Psoas muscle (tissue), 8 donors: Measurements from ENCODE around the gene PRDM15. TPM values are rescaled to one million over a fixed set of nuclear protein-coding genes. Genes with fewer than 3 reads are reported as not detected.

Source experiments
- ATAC-seq, 4 donors: fragments of 200-7000 bp; cut with Tn5 transposase; one replicate each; pipeline ENCODE4 v1.9.1; 2020; ENCODE audit warnings: moderate library complexity in 3 of 4, mild to moderate bottlenecking in 2 of 4
- DNase-seq, 2 donors: peaks; one replicate each; pipeline ENCODE4 v3.0.0-alpha.2; 2020
- H3K27ac ChIP-seq: fragments of 200-600 bp; one replicate; pipeline ENCODE4 v1.8.0; 2022
- H3K27me3 ChIP-seq, 3 donors: fragments of 200-600 bp in 1 of 3; one replicate each; pipeline versions ENCODE4 v1.6.1 to v1.8.0; 2013 to 2022; ENCODE audit warnings: low read length in 2 of 3, mild to moderate bottlenecking in 2 of 3, moderate library complexity in 1 of 3; ENCODE audit not compliant: insufficient read depth in 3 of 3
- H3K36me3 ChIP-seq, 2 donors: fragments of 200-600 bp in 1 of 2; one replicate each; pipeline versions ENCODE4 v1.6.1 to v1.8.0; 2013 to 2022; ENCODE audit warnings: low read depth in 1 of 2, mild to moderate bottlenecking in 1 of 2, moderate library complexity in 1 of 2; ENCODE audit not compliant: insufficient read depth in 1 of 2
- H3K4me1 ChIP-seq: fragments of 200-600 bp; one replicate; pipeline ENCODE4 v1.8.0; 2022
- H3K4me3 ChIP-seq: fragments of 200-600 bp; one replicate; pipeline ENCODE4 v1.8.0; 2022; ENCODE audit warnings: mild to moderate bottlenecking
- H3K9me3 ChIP-seq: fragments of 200-600 bp; one replicate; pipeline ENCODE4 v1.8.0; 2022
- WGBS, 3 donors: extraction: QIAGEN DNeasy Blood & Tissue Kit; methylation state at CpG; one replicate each; pipeline versions ENCODE4 v1.1.6 to v1.1.7; 2013; 5-methylcytosine and 5-hydroxymethylcytosine counted together
- intact Hi-C, 2 donors: fragments of 100-400 bp; cut with DNase I; formaldehyde crosslinking; loops; one replicate each; pipeline versions ENCODE4 v1.11.0 to v1.14.2; 2022
- polyA plus RNA-seq, 3 donors: library from polyadenylated mRNA; stranded (reverse); fragments of 200-250 nt; gene quantifications; one replicate each; pipeline ENCODE4 v1.2.3, GENCODE V29; 2013
- total RNA-seq, 4 donors: library from RNA; stranded (reverse); fragmentation: NEBNext Ultra II Directional in 2 of 4; extraction: Animal tissue kit (Norgen Biotek cat#: 25700) in 2 of 4; gene quantifications; one replicate each; pipeline versions ENCODE4 v1.2.1 to v1.2.4, GENCODE V29; 2021 to 2023
- TF ChIP-seq, protein P1 (sequence below): fragments of 200-600 bp; IDR thresholded peaks from one replicate; pipeline ENCODE4 v1.8.0; 2022; ENCODE audit warnings: antibody characterized with exemption
- donor health status: healthy with polysubstance abuse.
- donor health status: DM: no; HTN: no; CAD: no; lungs with moderate emphysema.
- donor health status: Bipolar disorder and iron deficiency.
- donor health status: healthy.
- donor health status: DM: yes; HTN: yes; CAD: no.
- donor health status: DM: no; HTN: no; CAD: no.
- donor health status: DM: no; HTN: no; CAD: no.
- donor health status: DM: yes; HTN: yes; CAD: no.

PRDM15 gene
- total and polyA plus RNA-seq, 7 donors = 2.2 to 6.4 (median 3.7) TPM

GRCh38 chr21:41769521-41769920, 109.6 kb downstream of the PRDM15 start:
- Histone ChIP-seq H3K36me3 (no peaks in the 10 kb centered on the region), H3K27ac (no peak overlapping the region), H3K4me3 (no peak overlapping the region), H3K4me1 (peaks cover 3% of the 10 kb centered on the region), H3K9me3 (no peaks in the 10 kb centered on the region), H3K27me3 (peaks cover 0 to 89% (median 30%) of the 10 kb centered on the region in 3 donors)
- TF ChIP-seq, protein P1, sequence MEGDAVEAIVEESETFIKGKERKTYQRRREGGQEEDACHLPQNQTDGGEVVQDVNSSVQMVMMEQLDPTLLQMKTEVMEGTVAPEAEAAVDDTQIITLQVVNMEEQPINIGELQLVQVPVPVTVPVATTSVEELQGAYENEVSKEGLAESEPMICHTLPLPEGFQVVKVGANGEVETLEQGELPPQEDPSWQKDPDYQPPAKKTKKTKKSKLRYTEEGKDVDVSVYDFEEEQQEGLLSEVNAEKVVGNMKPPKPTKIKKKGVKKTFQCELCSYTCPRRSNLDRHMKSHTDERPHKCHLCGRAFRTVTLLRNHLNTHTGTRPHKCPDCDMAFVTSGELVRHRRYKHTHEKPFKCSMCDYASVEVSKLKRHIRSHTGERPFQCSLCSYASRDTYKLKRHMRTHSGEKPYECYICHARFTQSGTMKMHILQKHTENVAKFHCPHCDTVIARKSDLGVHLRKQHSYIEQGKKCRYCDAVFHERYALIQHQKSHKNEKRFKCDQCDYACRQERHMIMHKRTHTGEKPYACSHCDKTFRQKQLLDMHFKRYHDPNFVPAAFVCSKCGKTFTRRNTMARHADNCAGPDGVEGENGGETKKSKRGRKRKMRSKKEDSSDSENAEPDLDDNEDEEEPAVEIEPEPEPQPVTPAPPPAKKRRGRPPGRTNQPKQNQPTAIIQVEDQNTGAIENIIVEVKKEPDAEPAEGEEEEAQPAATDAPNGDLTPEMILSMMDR = no peak
- 77 to 89% (median 83%) methylated on average over 7 of the region's 7 CpGs for WGBS, 3 donors
- DNase-seq (no peak), ATAC-seq (no peak)
- intact Hi-C loops = no loop called here

DNA sequence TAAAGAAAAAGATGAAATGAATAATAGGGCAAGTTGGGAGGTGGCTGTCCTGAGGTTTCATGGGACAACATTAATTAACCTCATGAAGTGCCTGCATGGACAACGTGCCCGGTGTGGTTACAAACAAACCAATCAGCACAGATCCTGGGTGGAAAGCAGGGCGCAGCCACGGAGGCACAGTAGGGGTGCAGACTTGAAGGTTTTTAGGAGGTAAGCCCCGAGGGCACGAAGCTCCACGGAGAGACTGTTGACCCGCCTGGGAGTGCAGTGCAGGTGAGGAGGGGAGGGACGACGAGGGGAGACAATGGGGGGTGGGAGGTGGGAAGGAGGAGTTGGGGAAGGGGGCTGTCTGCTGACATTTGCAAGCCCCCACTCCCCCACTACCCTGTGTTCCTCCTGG, 110.0 kb downstream of the PRDM15 start:
- intact Hi-C loops = no loop called here
- no peak overlapping the region for H3K4me3 ChIP-seq
- 49 to 68% (median 62%) methylated on average over 8 to 10 of the region's 10 CpGs for WGBS, 3 donors
- H3K36me3 ChIP-seq = no peaks in the 10 kb centered on the region
- no peak overlapping the region for H3K27ac ChIP-seq
- DNase-seq (no peak), ATAC-seq (no peak)
- H3K9me3 ChIP-seq = no peaks in the 10 kb centered on the region
- peaks cover 3% of the 10 kb centered on the region for H3K4me1 ChIP-seq
- TF ChIP-seq, protein P1 = no peak
- H3K27me3 ChIP-seq = peaks cover 0 to 93% (median 30%) of the 10 kb centered on the region in 3 donors

GRCh38 chr21:41768437-41769042, 110.6 kb downstream of the PRDM15 start:
- Histone ChIP-seq H3K27ac (no peak overlapping the region), H3K4me3 (peak overlapping the region; percentile 46), H3K36me3 (no peaks in the 10 kb centered on the region), H3K9me3 (no peaks in the 10 kb centered on the region), H3K27me3 (peaks cover 0 to 95% (median 30%) of the 10 kb centered on the region in 3 donors), H3K4me1 (peaks cover 3% of the 10 kb centered on the region)
- ATAC-seq = peak in 1 of 4 donors; percentile 30
- TF ChIP-seq, protein P1 = no peak
- WGBS, 3 donors = 4% methylated on average over 17 of the region's 17 CpGs
- no peak for DNase-seq
- intact Hi-C loops = no loop called here

GRCh38 chr21:41767606-41768436, 111.3 kb downstream of the PRDM15 start:
- no peak overlapping the region for H3K4me3 ChIP-seq
- no peaks in the 10 kb centered on the region for H3K9me3 ChIP-seq

More at GRCh38 chr21:41767606-41768436, 111.3 kb downstream of the PRDM15 start:
- WGBS, 3 donors = 21 to 34% (median 23%) methylated on average over 26 of the region's 26 CpGs
- DNase-seq (no peak), ATAC-seq (no peak)
- Histone ChIP-seq H3K36me3 (no peaks in the 10 kb centered on the region), H3K27ac (no peak overlapping the region), H3K4me1 (peaks cover 3% of the 10 kb centered on the region), H3K27me3 (peaks cover 0 to 95% (median 29%) of the 10 kb centered on the region in 3 donors)
- intact Hi-C loops = no loop called here
- TF ChIP-seq, protein P1 = no peak
